ENCODE results near the gene TBC1D22A. TPM values are rescaled to one million over a fixed set of nuclear protein-coding genes. Genes with fewer than 3 reads are reported as not detected.

Gene TBC1D22A
- total RNA-seq, 1 experiment from 2014 or later = 20.9 TPM

DNA sequence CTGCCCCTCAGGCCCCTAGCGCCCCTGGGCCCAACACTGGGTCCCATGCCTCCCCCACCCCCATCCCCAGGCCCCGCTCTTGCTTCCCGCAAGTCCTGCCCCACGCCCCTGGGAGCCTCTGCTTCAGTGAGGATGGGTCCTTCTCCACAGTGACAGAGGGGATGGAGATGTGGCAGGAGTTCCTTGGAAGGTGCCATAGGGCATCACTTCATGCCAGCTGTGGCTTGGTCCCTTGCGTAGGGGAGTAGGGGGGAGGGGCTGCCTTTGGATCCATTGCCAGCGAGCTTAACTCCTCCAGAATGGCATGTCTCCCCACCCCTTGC is 9.5 kb upstream of the TBC1D22A start:
- Histone ChIP-seq H3K36me3 (ENCODE audit: control insufficient read depth in 1 of 2, insufficient read depth in 2 of 2, low read length in 2 of 2) (no peaks in the 10 kb centered on the region), H3K4me1 (ENCODE audit: control insufficient read depth in 1 of 2, insufficient read depth in 2 of 2, low read length in 2 of 2) (peaks cover 16 to 41% of the 10 kb centered on the region in 2 experiments), H3K79me2 (ENCODE audit: insufficient read depth, low read length) (no peaks in the 10 kb centered on the region), H2AFZ (ENCODE audit: low read depth, low read length, poor library complexity, severe bottlenecking) (no peak overlapping the region), H3K27ac (ENCODE audit: low read depth, low read length) (no peak overlapping the region), H3K27me3 (ENCODE audit: insufficient read depth, low read length) (no peaks in the 10 kb centered on the region), H4K20me1 (ENCODE audit: insufficient read depth) (no peaks in the 10 kb centered on the region), H3K9me3 (ENCODE audit: control insufficient read depth in 1 of 2, insufficient read depth in 1 of 2, low read depth in 1 of 2, low read length in 2 of 2) (peaks cover 6 to 10% of the 10 kb centered on the region in 2 experiments; a peak in 1 of 4 replicates), H3K4me3 (replicated peaks in 1 of 2; ENCODE audit: low read depth in 1 of 2, low read length in 2 of 2) (no peak overlapping the region), H3K4me2 (ENCODE audit: low read length) (peak overlapping the region; percentile 72; the same call in 1 of the 2 replicates), H3K9ac (ENCODE audit: low read length) (no peak overlapping the region), H3K9me2 (ENCODE audit: insufficient read depth) (no peaks in the 10 kb centered on the region)
- POLR2A ChIA-PET = no interaction called here
- ATAC-seq = no peak
- no peak for DNase-seq (ENCODE audit: low read depth, low spot score)
- RAD21 ChIA-PET (ENCODE audit: low non-redundant PET in 1 of 2, low total read pairs in 2 of 2, uncharacterized antibody in 2 of 2, unreplicated experiment in 2 of 2) = no interaction called here
- intact Hi-C loops (cut with micrococcal nuclease) = no loop called here
- CTCF ChIA-PET = no interaction called here
- no peak for TF ChIP-seq REST (IDR thresholded peaks at IDR 0.05; ENCODE audit: low read depth)
- no peak for TF ChIP-seq SP1 (IDR thresholded peaks at IDR 0.05; ENCODE audit: low read depth)
- no peak for TF ChIP-seq ATF3 (IDR thresholded peaks at IDR 0.05)
- no peak for TF ChIP-seq RAD21 (IDR thresholded peaks at IDR 0.05; ENCODE audit: low read depth)
- no peak for TF ChIP-seq EZH2phosphoT487 (IDR thresholded peaks at IDR 0.05; ENCODE audit: borderline replicate concordance)
- TF ChIP-seq EZH2 (IDR thresholded peaks at IDR 0.05) = no peak
- no peak for TF ChIP-seq ELF1 (IDR thresholded peaks at IDR 0.05; ENCODE audit: borderline replicate concordance, low read depth)
- TF ChIP-seq POLR2A (IDR thresholded peaks at IDR 0.05; ENCODE audit: borderline replicate concordance, extremely low read depth, insufficient read depth, insufficient read length) = no peak
- TF ChIP-seq ZNF274 (IDR thresholded peaks at IDR 0.05; ENCODE audit: low read depth, low read length) = no peak
- TF ChIP-seq CEBPB (IDR thresholded peaks at IDR 0.05; ENCODE audit: low read depth) = no peak
- no peak for TF ChIP-seq EGR1 (IDR thresholded peaks at IDR 0.05; ENCODE audit: low read depth)
- no peak for TF ChIP-seq CBX3 (IDR thresholded peaks at IDR 0.05; ENCODE audit: low read depth)
- TF ChIP-seq, protein P1, sequence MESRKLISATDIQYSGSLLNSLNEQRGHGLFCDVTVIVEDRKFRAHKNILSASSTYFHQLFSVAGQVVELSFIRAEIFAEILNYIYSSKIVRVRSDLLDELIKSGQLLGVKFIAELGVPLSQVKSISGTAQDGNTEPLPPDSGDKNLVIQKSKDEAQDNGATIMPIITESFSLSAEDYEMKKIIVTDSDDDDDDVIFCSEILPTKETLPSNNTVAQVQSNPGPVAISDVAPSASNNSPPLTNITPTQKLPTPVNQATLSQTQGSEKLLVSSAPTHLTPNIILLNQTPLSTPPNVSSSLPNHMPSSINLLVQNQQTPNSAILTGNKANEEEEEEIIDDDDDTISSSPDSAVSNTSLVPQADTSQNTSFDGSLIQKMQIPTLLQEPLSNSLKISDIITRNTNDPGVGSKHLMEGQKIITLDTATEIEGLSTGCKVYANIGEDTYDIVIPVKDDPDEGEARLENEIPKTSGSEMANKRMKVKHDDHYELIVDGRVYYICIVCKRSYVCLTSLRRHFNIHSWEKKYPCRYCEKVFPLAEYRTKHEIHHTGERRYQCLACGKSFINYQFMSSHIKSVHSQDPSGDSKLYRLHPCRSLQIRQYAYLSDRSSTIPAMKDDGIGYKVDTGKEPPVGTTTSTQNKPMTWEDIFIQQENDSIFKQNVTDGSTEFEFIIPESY (IDR thresholded peaks at IDR 0.05; ENCODE audit: extremely low read depth, insufficient replicate concordance, low read length) = no peak
- TF ChIP-seq, protein P2, sequence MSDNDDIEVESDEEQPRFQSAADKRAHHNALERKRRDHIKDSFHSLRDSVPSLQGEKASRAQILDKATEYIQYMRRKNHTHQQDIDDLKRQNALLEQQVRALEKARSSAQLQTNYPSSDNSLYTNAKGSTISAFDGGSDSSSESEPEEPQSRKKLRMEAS (IDR thresholded peaks at IDR 0.05) = no peak
- TF ChIP-seq POLR2AphosphoS5 (IDR thresholded peaks at IDR 0.05; ENCODE audit: low read depth, low read length) = no peak
- no peak for TF ChIP-seq TCF7L2 (IDR thresholded peaks at IDR 0.05; ENCODE audit: borderline replicate concordance, extremely low read depth, insufficient read depth, insufficient read length)
- TF ChIP-seq YY1 (IDR thresholded peaks at IDR 0.05; ENCODE audit: extremely low read depth, insufficient replicate concordance, low read depth, low read length) = no peak
- no TSS peak for BruUV-seq (replicated peaks)
